Measurements from ENCODE around the gene ANKRD11.

- TF ChIP-seq TAF1 (IDR thresholded peaks at IDR 0.05; ENCODE audit: low read depth, low read length) (no peak), POLR2A (IDR thresholded peaks at IDR 0.05; ENCODE audit: low read depth, low read length) (no peak), PAX5 (IDR thresholded peaks at IDR 0.05; ENCODE audit: insufficient read depth, low read length, severe bottlenecking) (no peak)
Measured at GRCh38 chr16:89484041-89484501, 6.3 kb downstream of the ANKRD11 start.
